CD14-positive monocyte (primary cell): ENCODE data around the gene ARMC7. TPM values are rescaled to one million over a fixed set of nuclear protein-coding genes. Genes with fewer than 3 reads are reported as not detected.
"Not testable (repeated sequence)": the region's sequence is repeated elsewhere in the genome, so short reads cannot be mapped to it uniquely, and the experiment has no call there.

Experiments
- DNase-seq, 3 donors: peaks; one replicate each; pipeline ENCODE4 v3.0.0-alpha.2; 2011 to 2022
- H2AFZ ChIP-seq: 2 replicates; pipeline ENCODE4 v1.6.0; 2012; ENCODE audit warnings: mild to moderate bottlenecking, low read depth, low read length, inconsistent platforms; ENCODE audit not compliant: insufficient read depth, poor library complexity, severe bottlenecking
- H3K27ac ChIP-seq, 2 donors: 1 replicate in 1 of 2; 2 replicates in 1 of 2; pipeline ENCODE4 v1.5.1; 2012 to 2013; ENCODE audit warnings: low read length in 2 of 2, control low read depth in 1 of 2, inconsistent platforms in 1 of 2, low read depth in 1 of 2, mild to moderate bottlenecking in 1 of 2
- H3K27me3 ChIP-seq, 2 donors: one replicate each; pipeline versions ENCODE4 v1.6.0 to v1.6.1; 2011 to 2013; ENCODE audit warnings: low read length in 2 of 2; ENCODE audit not compliant: control insufficient read depth in 2 of 2, insufficient read depth in 2 of 2
- H3K36me3 ChIP-seq, 2 donors: replicated peaks in 1 of 2; 1 replicate in 1 of 2; 2 replicates in 1 of 2; pipeline versions ENCODE4 v1.5.1 to v1.6.1; 2012 to 2013; ENCODE audit warnings: low read length in 2 of 2, control low read depth in 1 of 2, inconsistent platforms in 1 of 2, mild to moderate bottlenecking in 1 of 2; ENCODE audit not compliant: insufficient read depth in 2 of 2, control insufficient read depth in 1 of 2
- H3K4me1 ChIP-seq, 2 donors: 1 replicate in 1 of 2; 2 replicates in 1 of 2; pipeline versions ENCODE4 v1.5.1 to v1.6.1; 2012 to 2013; ENCODE audit warnings: low read length in 2 of 2, control low read depth in 1 of 2, inconsistent platforms in 1 of 2, mild to moderate bottlenecking in 1 of 2, moderate library complexity in 1 of 2; ENCODE audit not compliant: insufficient read depth in 2 of 2, control insufficient read depth in 1 of 2
- H3K4me2 ChIP-seq: replicated peaks from 2 replicates; pipeline ENCODE3; 2012; ENCODE audit warnings: low read length, moderate library complexity, mild to moderate bottlenecking; ENCODE audit not compliant: poor library complexity, severe bottlenecking; ENCODE audit errors: extremely low read depth
- H3K4me3 ChIP-seq, 3 experiments: fragments of 200-600 bp in 1 of 3; sonication (generic) in 1 of 3; replicated peaks in 1 of 3; 1 replicate in 2 of 3; 2 replicates in 1 of 3; pipeline ENCODE4 v1.5.1; 2011 to 2013; ENCODE audit warnings: low read length in 3 of 3, mild to moderate bottlenecking in 3 of 3, control low read depth in 2 of 3, low read depth in 2 of 3, inconsistent platforms in 1 of 3, moderate library complexity in 1 of 3
- H3K79me2 ChIP-seq: 2 replicates; pipeline ENCODE4 v1.6.0; 2012; ENCODE audit warnings: mild to moderate bottlenecking, control low read depth, inconsistent platforms, low read length, moderate library complexity; ENCODE audit not compliant: insufficient read depth
- H3K9ac ChIP-seq: 2 replicates; pipeline ENCODE4 v1.6.0; 2017; ENCODE audit warnings: low read length, mild to moderate bottlenecking; ENCODE audit not compliant: insufficient read depth, poor library complexity, severe bottlenecking
- H3K9me3 ChIP-seq, 2 donors: replicated peaks in 1 of 2; 1 replicate in 1 of 2; 2 replicates in 1 of 2; pipeline versions ENCODE4 v1.5.1 to v1.6.1; 2012 to 2013; ENCODE audit warnings: low read length in 2 of 2, control low read depth in 1 of 2; ENCODE audit not compliant: control insufficient read depth in 1 of 2, insufficient read depth in 1 of 2
- H4K20me1 ChIP-seq: 2 replicates; pipeline ENCODE4 v1.6.0; 2012; ENCODE audit warnings: mild to moderate bottlenecking, low read length, control low read depth, moderate library complexity; ENCODE audit not compliant: insufficient read depth
- H3K27ac Mint-ChIP-seq, 7 donors: one replicate each; pipeline ENCODE4 v1.8.0; 2020; ENCODE audit warnings: mild to moderate bottlenecking in 7 of 7, mixed read lengths in 7 of 7, moderate library complexity in 6 of 7, inconsistent platforms in 2 of 7
- H3K27me3 Mint-ChIP-seq, 3 donors: one replicate each; pipeline ENCODE4 v1.8.0; 2021 to 2022; ENCODE audit warnings: low read depth in 3 of 3, mild to moderate bottlenecking in 3 of 3, mixed read lengths in 3 of 3, moderate library complexity in 3 of 3, inconsistent platforms in 1 of 3
- H3K36me3 Mint-ChIP-seq, 2 donors: one replicate each; pipeline ENCODE4 v1.8.0; 2020; ENCODE audit warnings: mixed read lengths in 2 of 2, inconsistent platforms in 1 of 2, mild to moderate bottlenecking in 1 of 2
- H3K4me1 Mint-ChIP-seq: one replicate; pipeline ENCODE4 v1.8.0; 2020; ENCODE audit warnings: mild to moderate bottlenecking, mixed read lengths
- H3K4me3 Mint-ChIP-seq, 2 donors: one replicate each; pipeline ENCODE4 v1.8.0; 2020; ENCODE audit warnings: mild to moderate bottlenecking in 2 of 2, mixed read lengths in 2 of 2, moderate library complexity in 1 of 2
- H3K9me3 Mint-ChIP-seq, 7 donors: one replicate each; pipeline ENCODE4 v1.8.0; 2020 to 2022; ENCODE audit warnings: mixed read lengths in 7 of 7, mild to moderate bottlenecking in 6 of 7, moderate library complexity in 6 of 7, inconsistent platforms in 2 of 7
- CTCF ChIP-seq: fragments of 200-600 bp; IDR thresholded peaks from one replicate; pipeline ENCODE4 v1.8.0; 2022; ENCODE audit warnings: antibody characterized with exemption, mild to moderate bottlenecking
- WGBS: methylation state at CpG from one replicate; pipeline ENCODE4 v1.1.5; 2013; ENCODE audit warnings: missing lambda C conversion rate; ENCODE audit not compliant: insufficient coverage; 5-methylcytosine and 5-hydroxymethylcytosine counted together
- intact Hi-C, 2 donors: fragments of 100-400 bp; cut with micrococcal nuclease; formaldehyde crosslinking; loops; one replicate each; pipeline versions ENCODE4 v1.15.0 to v1.15.1; 2023
- polyA plus RNA-seq, 3 donors: library from polyadenylated mRNA; depleted of rRNA in 1 of 3; unstranded in 2 of 3; stranded (reverse) in 1 of 3; fragments of 300-500 nt in 2 of 3; fragments of >200 nt in 1 of 3; fragmentation: Illumina TruSeq in 2 of 3; gene quantifications; 1 replicate in 2 of 3; 2 replicates in 1 of 3; pipeline ENCODE4 v1.2.3, GENCODE V29; 2012 to 2021

Gene ARMC7
- polyA plus RNA-seq, 3 donors: 1.3 to 11.8 (median 2.1) TPM

GRCh38 chr17:75125984-75126383 lies 16.2 kb downstream of the ARMC7 start:
- no peak overlapping the region for H3K4me3 Mint-ChIP-seq
- H3K4me1 ChIP-seq: peaks cover 33 to 44% of the 10 kb centered on the region in 2 donors
- no peaks in the 10 kb centered on the region for H3K9me3 ChIP-seq
- peak overlapping the region in 3 of 7 donors; percentile 6 to 75 (median 62) for H3K27ac Mint-ChIP-seq
- H3K9me3 Mint-ChIP-seq: no peaks in the 10 kb centered on the region
- intact Hi-C loops: no loop called here
- no peak overlapping the region for H3K9ac ChIP-seq
- H3K4me3 ChIP-seq: no peak overlapping the region
- H4K20me1 ChIP-seq: peaks cover 28% of the 10 kb centered on the region
- no peaks in the 10 kb centered on the region for H3K27me3 Mint-ChIP-seq
- H2AFZ ChIP-seq: no peak overlapping the region
- no peaks in the 10 kb centered on the region for H3K27me3 ChIP-seq
- WGBS: 33% methylated on average over 3 of the region's 3 CpGs
- TF ChIP-seq CTCF: no peak
- H3K4me1 Mint-ChIP-seq: peaks cover 40% of the 10 kb centered on the region
- H3K4me2 ChIP-seq: no peak overlapping the region
- DNase-seq: no peak
- peaks cover 17% of the 10 kb centered on the region for H3K79me2 ChIP-seq
- H3K36me3 Mint-ChIP-seq: peaks cover 26 to 36% of the 10 kb centered on the region in 2 donors
- peak overlapping the region in 1 of 2 donors; percentile 15 for H3K27ac ChIP-seq
- H3K36me3 ChIP-seq: peaks cover 18 to 31% of the 10 kb centered on the region in 2 donors

- no peak overlapping the region for H3K27ac Mint-ChIP-seq
- DNase-seq: no peak
- no peaks in the 10 kb centered on the region for H3K9me3 Mint-ChIP-seq
- Histone ChIP-seq H3K4me1 (peaks cover 37 to 51% of the 10 kb centered on the region in 2 donors), H3K4me2 (no peak overlapping the region), H3K27ac (no peak overlapping the region), H2AFZ (no peak overlapping the region), H3K27me3 (no peaks in the 10 kb centered on the region), H3K36me3 (peaks cover 18 to 21% of the 10 kb centered on the region in 2 donors), H3K4me3 (no peak overlapping the region), H4K20me1 (peaks cover 28% of the 10 kb centered on the region), H3K9me3 (no peaks in the 10 kb centered on the region), H3K79me2 (peaks cover 26% of the 10 kb centered on the region), H3K9ac (no peak overlapping the region)
- H3K36me3 Mint-ChIP-seq: peaks cover 19 to 26% of the 10 kb centered on the region in 2 donors
- TF ChIP-seq CTCF: no peak
- H3K4me3 Mint-ChIP-seq: no peak overlapping the region
- intact Hi-C loops: no loop called here
- peaks cover 41% of the 10 kb centered on the region for H3K4me1 Mint-ChIP-seq
- H3K27me3 Mint-ChIP-seq: no peaks in the 10 kb centered on the region
- 81% methylated on average over 6 of the region's 8 CpGs for WGBS
Measured at GRCh38 chr17:75126954-75127353, 17.2 kb downstream of the ARMC7 start.

- H3K4me2 ChIP-seq, DNase-seq, H3K27ac Mint-ChIP-seq, H3K4me3 Mint-ChIP-seq, H3K9me3 ChIP-seq, H3K27ac ChIP-seq, H2AFZ ChIP-seq, H3K27me3 ChIP-seq, H3K9ac ChIP-seq, H3K4me3 ChIP-seq, intact Hi-C loops, H3K27me3 Mint-ChIP-seq, H3K9me3 Mint-ChIP-seq: not testable (repeated sequence)
- peaks cover 41 to 55% of the 10 kb centered on the region in 2 donors for H3K4me1 ChIP-seq
- 100% methylated on average over 1 of the region's 5 CpGs for WGBS
- H4K20me1 ChIP-seq: peaks cover 28% of the 10 kb centered on the region
- Mint-ChIP-seq H3K4me1 (peaks cover 46% of the 10 kb centered on the region), H3K36me3 (peaks cover 18 to 26% of the 10 kb centered on the region in 2 donors)
- peaks cover 18 to 21% of the 10 kb centered on the region in 2 donors for H3K36me3 ChIP-seq
- H3K79me2 ChIP-seq: peaks cover 27% of the 10 kb centered on the region
Measured at GRCh38 chr17:75127936-75128335, 18.2 kb downstream of the ARMC7 start.
